ENCODE measurements around the gene CCSER1.
"Not testable (repeated sequence)": the region's sequence is repeated elsewhere in the genome, so short reads cannot be mapped to it uniquely, and the experiment has no call there.

The CCSER1 gene

DNA sequence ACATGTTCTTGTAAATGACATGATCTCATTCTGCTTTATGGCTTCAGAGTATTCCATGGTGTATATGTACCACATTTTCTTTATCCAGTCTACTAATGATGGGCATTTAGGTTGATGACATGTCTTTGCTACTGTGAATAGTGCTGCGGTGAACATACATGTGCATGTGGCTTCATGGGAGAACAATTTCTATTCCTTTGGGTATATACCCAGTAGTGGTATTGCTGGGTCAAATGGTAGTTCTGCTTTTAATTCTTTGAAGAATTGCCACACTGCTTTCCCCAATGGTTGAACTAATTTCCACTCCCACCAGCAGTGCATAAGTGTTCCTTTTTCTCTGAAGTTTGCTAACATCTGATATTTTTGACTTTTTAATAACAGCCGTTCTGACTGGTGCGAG lies 1080.3 kb downstream of the CCSER1 start:
- Histone ChIP-seq H3K36me3 (ENCODE audit: control insufficient read depth in 1 of 2, insufficient read depth in 2 of 2, low read length in 2 of 2) (no peaks in the 10 kb centered on the region), H2AK5ac (ENCODE audit: low read length) (no peak overlapping the region), H3K79me2 (ENCODE audit: control insufficient read depth, insufficient read depth, low read length, poor library complexity) (no peaks in the 10 kb centered on the region), H3K27ac (ENCODE audit: low read depth, low read length) (no peak overlapping the region), H3K4ac (ENCODE audit: low read depth, low read length) (no peak overlapping the region), H2BK120ac (ENCODE audit: insufficient read depth, low read length, poor library complexity) (no peak overlapping the region), H2AFZ (ENCODE audit: insufficient read depth, low read length, poor library complexity) (no peak overlapping the region), H3K9ac (ENCODE audit: low read length) (no peak overlapping the region), H2BK12ac (ENCODE audit: low read length) (no peak overlapping the region), H4K8ac (ENCODE audit: low read depth, low read length) (no peak overlapping the region), H3K79me1 (ENCODE audit: low read length) (no peaks in the 10 kb centered on the region), H3K4me2 (ENCODE audit: low read length) (no peak overlapping the region), H2BK5ac (ENCODE audit: low read depth, low read length, poor library complexity) (no peak overlapping the region), H3K4me1 (ENCODE audit: control insufficient read depth in 1 of 2, insufficient read depth in 2 of 2, low read length in 2 of 2) (no peaks in the 10 kb centered on the region), H3K9me3 (ENCODE audit: insufficient read depth, low read depth, low read length) (no peaks in the 10 kb centered on the region), H3K14ac (ENCODE audit: low read length) (no peak overlapping the region), H3K18ac (ENCODE audit: low read length) (no peak overlapping the region), H3K23ac (ENCODE audit: low read length) (no peak overlapping the region), H3K27me3 (ENCODE audit: insufficient read depth, low read length) (no peaks in the 10 kb centered on the region), H3K4me3 (ENCODE audit: low read depth, low read length) (no peak overlapping the region), H4K91ac (ENCODE audit: low read depth, low read length) (no peak overlapping the region), H4K12ac (ENCODE audit: low read depth, low read length) (no peak overlapping the region)
- no CpG with 5 or more reads among the region's 3 CpGs for WGBS (ENCODE audit: extremely low coverage, insufficient coverage, insufficient read length)
- no peak for DNase-seq

- H2BK5ac ChIP-seq (ENCODE audit: low read depth, low read length, poor library complexity): no peak overlapping the region
- H3K36me3 ChIP-seq (ENCODE audit: control insufficient read depth in 1 of 2, insufficient read depth in 2 of 2, low read length in 2 of 2): no peaks in the 10 kb centered on the region
- no CpG with 5 or more reads among the region's 3 CpGs for WGBS (ENCODE audit: extremely low coverage, insufficient coverage, insufficient read length)
- no peaks in the 10 kb centered on the region for H3K79me1 ChIP-seq (ENCODE audit: low read length)
- no peak overlapping the region for H2BK12ac ChIP-seq (ENCODE audit: low read length)
- H4K12ac ChIP-seq (ENCODE audit: low read depth, low read length): no peak overlapping the region
- no peak overlapping the region for H3K9ac ChIP-seq (ENCODE audit: low read length)
- no peak overlapping the region for H2BK120ac ChIP-seq (ENCODE audit: insufficient read depth, low read length, poor library complexity)
- no peak overlapping the region for H4K8ac ChIP-seq (ENCODE audit: low read depth, low read length)
- H3K79me2 ChIP-seq (ENCODE audit: control insufficient read depth, insufficient read depth, low read length, poor library complexity): no peaks in the 10 kb centered on the region
- no peak overlapping the region for H3K23ac ChIP-seq (ENCODE audit: low read length)
- no peak overlapping the region for H3K18ac ChIP-seq (ENCODE audit: low read length)
- no peak for DNase-seq
- H4K91ac ChIP-seq (ENCODE audit: low read depth, low read length): no peak overlapping the region
- H3K9me3 ChIP-seq (ENCODE audit: insufficient read depth, low read depth, low read length): no peaks in the 10 kb centered on the region
- no peak overlapping the region for H3K14ac ChIP-seq (ENCODE audit: low read length)
- H3K27me3 ChIP-seq (ENCODE audit: insufficient read depth, low read length): no peaks in the 10 kb centered on the region
- no peak overlapping the region for H2AFZ ChIP-seq (ENCODE audit: insufficient read depth, low read length, poor library complexity)
- no peak overlapping the region for H3K27ac ChIP-seq (ENCODE audit: low read depth, low read length)
- H3K4me1 ChIP-seq (ENCODE audit: control insufficient read depth in 1 of 2, insufficient read depth in 2 of 2, low read length in 2 of 2): no peaks in the 10 kb centered on the region
- H2AK5ac ChIP-seq (ENCODE audit: low read length): no peak overlapping the region
- no peak overlapping the region for H3K4me3 ChIP-seq (ENCODE audit: low read depth, low read length)
- no peak overlapping the region for H3K4me2 ChIP-seq (ENCODE audit: low read length)
- H3K4ac ChIP-seq (ENCODE audit: low read depth, low read length): no peak overlapping the region
Measured at GRCh38 chr4:91212211-91212610, 1085.0 kb downstream of the CCSER1 start.

DNA sequence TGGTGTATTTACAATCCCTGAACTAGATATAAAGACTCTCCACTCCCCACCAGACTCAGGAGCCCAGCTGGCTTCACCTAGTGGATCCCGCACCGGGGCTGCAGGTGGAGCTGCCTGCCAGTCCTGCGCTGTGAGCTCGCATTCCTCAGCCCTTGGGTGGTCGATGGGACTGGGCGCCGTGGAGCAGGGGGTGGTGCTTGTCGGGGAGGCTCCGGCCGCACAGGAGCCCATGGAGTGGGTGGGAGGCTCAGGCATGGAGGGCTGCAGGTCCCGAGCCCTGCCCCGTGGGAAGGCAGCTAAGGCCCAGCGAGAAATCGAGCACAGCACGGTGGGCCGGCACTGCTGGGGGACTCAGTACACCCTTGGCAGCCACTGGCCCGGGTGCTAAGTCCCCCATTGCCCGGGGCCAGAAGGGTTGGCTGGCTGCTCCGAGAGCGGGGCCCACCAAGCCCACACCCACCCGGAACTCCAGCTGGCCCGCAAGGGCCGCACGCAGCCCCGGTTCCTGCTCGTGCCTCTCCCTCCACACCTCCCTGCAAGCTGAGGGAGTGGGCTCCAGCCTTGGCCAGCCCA lies 1090.7 kb downstream of the CCSER1 start:
- no CpG with 5 or more reads among the region's 26 CpGs for WGBS (ENCODE audit: extremely low coverage, insufficient coverage, insufficient read length)
- not testable (repeated sequence) for H3K9me3 ChIP-seq (ENCODE audit: insufficient read depth, low read depth, low read length); H3K27me3 ChIP-seq (ENCODE audit: insufficient read depth, low read length); H3K4ac ChIP-seq (ENCODE audit: low read depth, low read length); H3K18ac ChIP-seq (ENCODE audit: low read length); H2AFZ ChIP-seq (ENCODE audit: insufficient read depth, low read length, poor library complexity); H3K4me3 ChIP-seq (ENCODE audit: low read depth, low read length); H3K79me1 ChIP-seq (ENCODE audit: low read length); H2BK12ac ChIP-seq (ENCODE audit: low read length); DNase-seq; H4K8ac ChIP-seq (ENCODE audit: low read depth, low read length); H3K9ac ChIP-seq (ENCODE audit: low read length); H3K36me3 ChIP-seq (ENCODE audit: control insufficient read depth in 1 of 2, insufficient read depth in 2 of 2, low read length in 2 of 2); H2BK120ac ChIP-seq (ENCODE audit: insufficient read depth, low read length, poor library complexity); H4K12ac ChIP-seq (ENCODE audit: low read depth, low read length); H2AK5ac ChIP-seq (ENCODE audit: low read length); H3K14ac ChIP-seq (ENCODE audit: low read length); H4K91ac ChIP-seq (ENCODE audit: low read depth, low read length); H3K23ac ChIP-seq (ENCODE audit: low read length); H3K27ac ChIP-seq (ENCODE audit: low read depth, low read length); H3K79me2 ChIP-seq (ENCODE audit: control insufficient read depth, insufficient read depth, low read length, poor library complexity); H3K4me2 ChIP-seq (ENCODE audit: low read length); H3K4me1 ChIP-seq (ENCODE audit: control insufficient read depth in 1 of 2, insufficient read depth in 2 of 2, low read length in 2 of 2); H2BK5ac ChIP-seq (ENCODE audit: low read depth, low read length, poor library complexity)

DNA sequence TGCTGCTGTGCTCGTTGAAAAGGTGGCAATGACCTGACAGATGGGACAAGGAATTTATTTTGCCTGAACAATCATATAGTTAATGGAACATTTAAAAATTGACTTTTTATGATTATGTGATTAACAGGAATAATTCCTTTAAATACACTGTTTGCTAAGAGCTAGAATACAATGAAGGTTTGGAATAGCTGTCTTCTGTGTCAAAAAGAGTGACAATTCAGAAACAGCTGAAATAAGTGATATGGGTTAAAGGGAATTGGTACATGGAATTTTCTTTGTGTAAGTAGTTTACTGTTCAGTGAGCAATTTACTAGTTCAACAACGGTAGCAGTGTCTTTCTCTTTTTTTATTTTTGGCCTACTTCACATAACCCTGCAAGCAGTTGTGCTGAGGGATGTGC lies 1093.1 kb downstream of the CCSER1 start:
- Histone ChIP-seq H4K91ac (ENCODE audit: low read depth, low read length) (no peak overlapping the region), H3K79me2 (ENCODE audit: control insufficient read depth, insufficient read depth, low read length, poor library complexity) (no peaks in the 10 kb centered on the region), H3K4me1 (ENCODE audit: control insufficient read depth in 1 of 2, insufficient read depth in 2 of 2, low read length in 2 of 2) (no peaks in the 10 kb centered on the region), H3K4me2 (ENCODE audit: low read length) (no peak overlapping the region), H2BK120ac (ENCODE audit: insufficient read depth, low read length, poor library complexity) (no peak overlapping the region), H3K9me3 (ENCODE audit: insufficient read depth, low read depth, low read length) (no peaks in the 10 kb centered on the region), H4K8ac (ENCODE audit: low read depth, low read length) (no peak overlapping the region), H3K4me3 (ENCODE audit: low read depth, low read length) (no peak overlapping the region), H2BK5ac (ENCODE audit: low read depth, low read length, poor library complexity) (no peak overlapping the region), H3K27ac (ENCODE audit: low read depth, low read length) (no peak overlapping the region), H2AFZ (ENCODE audit: insufficient read depth, low read length, poor library complexity) (no peak overlapping the region), H3K79me1 (ENCODE audit: low read length) (no peaks in the 10 kb centered on the region), H3K9ac (ENCODE audit: low read length) (no peak overlapping the region), H3K18ac (ENCODE audit: low read length) (no peak overlapping the region), H3K4ac (ENCODE audit: low read depth, low read length) (no peak overlapping the region), H4K12ac (ENCODE audit: low read depth, low read length) (no peak overlapping the region), H3K36me3 (ENCODE audit: control insufficient read depth in 1 of 2, insufficient read depth in 2 of 2, low read length in 2 of 2) (no peaks in the 10 kb centered on the region), H3K27me3 (ENCODE audit: insufficient read depth, low read length) (no peaks in the 10 kb centered on the region), H2AK5ac (ENCODE audit: low read length) (no peak overlapping the region), H3K14ac (ENCODE audit: low read length) (no peak overlapping the region), H3K23ac (ENCODE audit: low read length) (no peak overlapping the region), H2BK12ac (ENCODE audit: low read length) (no peak overlapping the region)
- no CpG with 5 or more reads among the region's 2 CpGs for WGBS (ENCODE audit: extremely low coverage, insufficient coverage, insufficient read length)
- DNase-seq: no peak

All from trophoblast cell (in vitro differentiated cells and primary cell).